ENCODE data around the gene KEL.
"Not testable (repeated sequence)": the region's sequence is repeated elsewhere in the genome, so short reads cannot be mapped to it uniquely, and the experiment has no call there.

The KEL gene, protein sequence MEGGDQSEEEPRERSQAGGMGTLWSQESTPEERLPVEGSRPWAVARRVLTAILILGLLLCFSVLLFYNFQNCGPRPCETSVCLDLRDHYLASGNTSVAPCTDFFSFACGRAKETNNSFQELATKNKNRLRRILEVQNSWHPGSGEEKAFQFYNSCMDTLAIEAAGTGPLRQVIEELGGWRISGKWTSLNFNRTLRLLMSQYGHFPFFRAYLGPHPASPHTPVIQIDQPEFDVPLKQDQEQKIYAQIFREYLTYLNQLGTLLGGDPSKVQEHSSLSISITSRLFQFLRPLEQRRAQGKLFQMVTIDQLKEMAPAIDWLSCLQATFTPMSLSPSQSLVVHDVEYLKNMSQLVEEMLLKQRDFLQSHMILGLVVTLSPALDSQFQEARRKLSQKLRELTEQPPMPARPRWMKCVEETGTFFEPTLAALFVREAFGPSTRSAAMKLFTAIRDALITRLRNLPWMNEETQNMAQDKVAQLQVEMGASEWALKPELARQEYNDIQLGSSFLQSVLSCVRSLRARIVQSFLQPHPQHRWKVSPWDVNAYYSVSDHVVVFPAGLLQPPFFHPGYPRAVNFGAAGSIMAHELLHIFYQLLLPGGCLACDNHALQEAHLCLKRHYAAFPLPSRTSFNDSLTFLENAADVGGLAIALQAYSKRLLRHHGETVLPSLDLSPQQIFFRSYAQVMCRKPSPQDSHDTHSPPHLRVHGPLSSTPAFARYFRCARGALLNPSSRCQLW

DNA sequence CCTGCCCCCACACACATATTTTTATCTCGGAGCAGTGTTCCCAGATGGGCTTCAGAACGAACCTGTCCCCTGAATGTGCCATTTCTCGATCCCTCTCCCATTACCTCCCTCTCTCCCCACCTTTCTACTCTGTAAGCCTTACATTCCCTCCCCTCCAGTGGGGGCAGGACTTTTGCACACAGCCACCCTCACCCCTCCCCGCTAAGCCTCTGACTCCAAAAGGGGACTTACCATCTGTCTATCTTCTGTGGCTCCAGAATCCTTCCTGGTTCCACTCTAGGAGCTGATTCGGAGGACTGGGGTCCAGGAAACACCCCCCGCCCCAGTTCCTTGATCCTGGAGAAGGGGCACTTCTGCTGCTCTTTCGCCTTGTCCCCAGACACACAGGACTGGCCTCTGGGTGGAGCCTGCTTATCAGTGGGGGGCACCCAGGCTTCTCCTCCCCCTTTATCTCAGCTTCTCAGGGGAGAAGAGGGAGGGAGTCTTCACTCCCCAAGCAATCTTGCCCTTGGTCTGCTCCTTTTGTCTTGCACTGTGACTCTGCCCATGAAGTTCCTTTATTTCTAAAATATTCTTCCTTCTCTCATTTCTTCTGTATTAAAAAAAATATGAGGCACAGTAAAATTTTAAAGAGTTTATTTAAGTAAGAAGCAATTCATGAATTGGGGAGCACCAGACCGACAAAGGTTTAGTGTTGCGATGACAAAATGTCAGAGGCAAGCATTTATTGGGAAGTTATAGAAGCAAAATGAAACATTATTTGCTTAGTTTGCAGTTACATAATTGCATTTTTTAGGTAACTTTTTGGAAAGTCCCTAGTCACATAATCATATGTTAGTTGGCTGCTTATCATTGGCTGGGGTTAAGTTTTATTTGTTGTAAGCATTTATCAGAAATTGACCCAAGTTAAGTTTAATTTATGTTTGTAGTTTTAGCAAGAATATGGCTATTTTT, at the start of gene KEL:
TSS of gene KEL (minus strand) at position 391 of the 954 bp plus-strand sequence. CDS start at position 234, 157 bp downstream.
- DNase-seq (ENCODE audit: low read depth): no peak

DNA sequence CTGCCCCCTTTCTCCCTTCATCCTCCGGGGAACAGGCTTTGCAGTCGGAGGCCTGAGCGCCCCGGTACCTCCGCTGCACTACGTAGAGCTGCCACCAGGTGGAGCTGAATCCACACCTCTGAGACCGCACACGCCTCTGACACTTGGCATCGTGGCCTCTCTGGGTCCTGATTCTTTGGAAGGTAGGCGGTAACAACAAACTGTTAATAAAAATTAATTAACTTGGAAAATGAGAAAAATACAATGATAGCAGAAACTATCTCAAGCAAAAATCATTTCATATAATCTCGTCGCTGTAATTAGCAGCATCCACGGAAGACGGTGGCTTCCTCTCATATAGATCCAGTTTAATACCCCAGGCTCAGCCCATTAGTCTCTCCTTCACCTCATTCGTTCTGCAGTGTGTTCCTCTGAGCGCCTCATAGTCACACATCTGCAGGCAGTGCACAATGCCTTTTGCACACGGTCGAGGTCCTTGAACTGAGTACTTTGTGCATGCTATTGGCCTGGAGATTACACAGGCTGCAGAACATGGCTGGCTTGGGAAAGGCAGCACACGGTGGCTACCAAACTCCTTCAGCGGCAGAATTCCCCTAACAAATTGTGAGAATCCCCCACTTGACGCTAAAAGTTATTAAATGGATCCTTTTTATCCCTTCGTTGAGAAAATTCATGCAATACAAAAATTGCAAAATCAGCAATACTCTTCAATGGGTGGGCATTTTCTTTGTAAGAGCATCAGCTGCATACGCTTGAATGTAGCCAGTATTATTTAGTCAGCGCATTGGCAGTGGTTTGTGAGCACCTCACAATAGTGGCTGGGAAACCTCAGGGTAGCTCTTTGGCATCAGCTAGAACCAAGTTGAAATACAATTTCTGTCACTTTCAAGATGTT, 46.1 kb upstream of the KEL start:
- DNase-seq (ENCODE audit: low read depth): peak; percentile 59

DNA sequence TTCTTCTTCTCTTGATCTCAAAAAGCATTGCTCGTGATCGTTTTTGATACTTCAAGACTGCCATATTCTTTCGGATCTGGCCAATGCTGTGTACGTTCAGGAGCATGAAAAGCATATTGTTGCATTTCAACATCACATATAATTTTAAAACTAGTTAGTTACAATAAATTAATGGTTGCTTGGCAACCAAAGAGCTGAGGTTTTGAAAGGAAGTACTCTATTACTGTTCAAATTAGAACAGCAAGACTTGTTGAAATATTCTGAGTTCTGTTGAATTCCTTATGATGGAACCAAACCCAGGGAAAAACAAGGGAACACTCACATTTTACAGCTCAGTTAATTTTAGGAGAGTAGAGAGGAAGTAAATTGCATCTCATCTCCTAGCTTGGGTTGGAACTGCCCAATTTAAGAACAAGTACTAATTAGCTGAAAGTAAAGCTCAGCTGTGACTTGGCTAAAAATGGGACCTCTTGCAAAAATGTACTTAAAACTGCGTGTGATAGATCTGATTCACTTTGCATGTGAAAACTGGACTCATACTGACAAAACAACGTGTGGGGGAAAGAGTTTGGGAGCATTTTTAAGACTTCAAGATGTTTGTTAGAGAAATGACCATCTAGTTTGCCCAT, 43.6 kb upstream of the KEL start:
- DNase-seq (ENCODE audit: low read depth): no peak

DNA sequence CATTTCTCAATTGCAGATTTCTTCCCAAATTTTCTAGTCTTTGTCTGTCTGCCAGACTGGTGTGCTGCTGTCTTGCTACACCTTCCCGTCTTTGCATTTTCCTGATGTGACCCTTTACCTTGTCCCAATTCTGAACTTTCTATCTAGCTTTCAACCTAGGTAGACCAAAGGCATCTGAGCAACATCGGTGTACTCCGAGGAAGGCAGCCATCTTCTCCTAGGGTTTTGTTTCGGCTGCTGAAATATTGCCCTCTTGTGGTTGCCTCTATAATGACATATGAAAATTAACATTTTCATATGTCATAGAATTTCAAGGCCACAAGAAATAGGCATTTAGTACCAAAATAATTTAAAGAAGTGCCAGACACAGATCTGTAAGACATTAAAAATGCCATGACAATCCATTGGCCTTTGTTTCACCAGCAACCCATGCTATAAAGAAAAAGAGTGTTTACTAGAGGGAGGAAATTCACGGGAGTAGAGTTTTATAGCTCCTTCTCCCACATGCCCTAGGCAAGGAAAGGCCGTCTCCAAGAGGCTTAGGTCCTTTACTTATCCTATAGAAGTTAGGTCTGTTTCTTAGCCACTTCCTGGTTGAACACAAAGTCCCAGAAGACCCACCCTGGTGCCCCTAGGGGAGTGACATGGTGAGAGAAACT, 41.4 kb upstream of the KEL start:
- peak; percentile 48 for DNase-seq (ENCODE audit: low read depth)

DNA sequence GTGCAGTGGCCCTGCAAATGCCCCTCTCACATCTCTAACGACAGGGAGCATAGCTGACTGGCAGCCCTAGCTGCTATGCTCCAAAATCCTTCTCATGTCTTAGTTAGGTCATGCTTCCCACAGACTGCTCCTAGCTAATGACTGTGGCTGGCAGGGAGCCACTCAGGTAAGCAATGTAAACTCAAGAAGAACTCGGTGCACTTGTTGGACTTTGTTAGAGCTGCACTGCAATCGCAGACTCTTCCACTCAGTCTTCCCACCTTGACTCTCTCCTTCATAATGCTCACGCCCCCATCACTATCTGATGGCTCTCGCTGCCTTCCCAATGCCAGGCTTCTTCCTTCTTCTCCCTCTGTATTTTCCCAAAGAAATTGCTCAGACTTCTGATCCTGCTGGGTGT, 40.7 kb upstream of the KEL start:
- DNase-seq (ENCODE audit: low read depth): no peak

DNA sequence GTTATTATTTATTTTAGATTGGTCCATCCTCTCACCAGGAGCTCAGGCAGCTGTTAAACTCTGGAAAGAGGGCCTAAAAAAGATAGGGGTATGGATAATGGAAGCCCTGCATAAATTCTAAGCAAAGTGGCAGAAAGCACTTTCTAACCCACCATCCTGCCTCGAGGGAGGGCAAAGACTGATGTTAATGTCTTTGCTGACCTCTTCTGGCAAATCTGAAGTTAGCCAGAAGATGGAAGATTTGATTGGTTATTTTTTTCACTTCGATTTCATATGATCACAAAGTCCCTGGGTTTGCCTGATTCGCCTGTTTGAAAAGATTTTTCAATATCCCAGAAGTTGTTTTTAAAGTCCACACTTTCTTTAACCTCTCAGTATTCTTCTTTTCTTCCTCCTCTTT, 39.9 kb upstream of the KEL start:
- DNase-seq (ENCODE audit: low read depth): peak; percentile 34

DNA sequence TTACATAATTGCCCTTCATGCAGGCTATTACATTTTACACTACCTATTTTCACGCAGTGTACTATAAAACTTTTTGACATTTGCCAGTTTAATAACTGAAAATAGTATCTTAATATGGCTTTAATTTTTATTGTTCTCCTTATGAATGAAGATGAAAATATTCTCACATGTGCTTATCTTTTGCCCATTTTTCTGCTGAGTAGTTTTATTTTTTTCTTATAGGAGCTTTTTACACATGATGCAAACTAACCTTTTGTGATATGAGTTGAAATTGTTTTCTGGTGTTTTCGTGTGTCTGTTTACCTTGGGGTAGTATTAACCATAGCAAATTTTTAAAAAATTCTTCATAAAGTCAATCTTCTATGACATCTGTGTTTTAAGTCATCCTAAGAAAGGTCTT, 38.5 kb upstream of the KEL start:
- DNase-seq (ENCODE audit: low read depth): no peak

DNA sequence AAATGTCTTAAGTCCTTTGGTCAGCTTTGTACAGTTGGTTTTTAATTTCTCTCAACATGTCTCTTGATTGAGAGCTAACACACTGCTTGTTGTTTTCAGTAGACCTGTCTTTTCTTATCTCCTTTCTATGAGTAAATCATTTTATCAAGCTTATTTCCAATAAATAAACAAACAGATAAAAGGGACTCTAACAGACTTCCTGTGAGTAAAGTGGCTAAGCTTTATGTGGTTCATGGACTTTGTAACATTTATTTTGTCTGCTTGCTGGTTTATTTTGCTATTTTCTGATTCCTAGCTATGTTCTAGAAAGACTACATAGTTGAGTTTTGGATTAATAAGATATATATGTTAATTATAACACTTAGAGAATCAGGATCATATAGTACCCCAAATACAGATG, 37.6 kb upstream of the KEL start:
- no peak for DNase-seq (ENCODE audit: low read depth)

DNA sequence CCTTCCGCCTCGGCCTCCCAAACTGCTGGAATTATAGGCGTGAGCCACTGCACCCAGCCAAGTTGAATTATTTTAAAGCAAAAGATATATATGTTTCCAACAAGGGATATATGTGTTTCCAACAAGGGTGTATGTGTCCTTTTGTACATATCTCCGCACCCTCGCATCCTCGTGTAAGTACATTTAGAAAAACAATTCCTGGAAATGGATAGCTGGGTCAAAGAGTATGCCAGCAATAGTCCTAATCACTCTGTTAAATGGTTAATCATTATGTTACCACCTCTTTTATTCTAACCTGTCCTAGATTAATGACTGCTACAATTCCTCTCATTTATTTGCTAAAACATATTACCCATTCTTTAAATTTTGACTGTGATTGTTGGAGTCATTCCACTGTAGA, 36.8 kb upstream of the KEL start:
- DNase-seq (ENCODE audit: low read depth): no peak

DNA sequence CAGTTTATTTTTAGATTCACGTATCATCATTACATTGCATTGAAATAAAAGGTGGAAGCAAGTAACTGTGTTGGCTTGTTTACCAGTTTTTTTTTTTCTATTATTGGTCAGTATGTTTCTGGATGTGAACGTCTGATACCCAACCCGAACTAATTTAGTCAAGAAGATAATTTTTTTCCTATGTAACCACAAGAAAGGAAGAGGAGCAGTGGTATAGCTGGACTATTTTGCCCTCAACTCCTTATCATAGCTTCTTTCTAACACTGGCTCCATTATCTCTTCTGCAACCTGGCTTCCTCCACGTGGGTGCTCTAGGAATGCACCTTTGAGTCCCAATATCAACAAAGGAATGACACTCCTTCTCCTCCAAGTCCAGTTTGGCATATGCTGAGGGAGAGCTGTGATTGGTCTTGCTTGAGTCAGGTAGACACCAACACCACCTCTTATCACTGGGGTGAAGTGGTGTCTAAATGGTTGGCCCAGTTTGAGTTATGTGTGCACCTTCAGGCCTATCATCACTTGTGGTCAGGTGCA, 35.4 kb upstream of the KEL start:
- DNase-seq (ENCODE audit: low read depth): no peak

DNA sequence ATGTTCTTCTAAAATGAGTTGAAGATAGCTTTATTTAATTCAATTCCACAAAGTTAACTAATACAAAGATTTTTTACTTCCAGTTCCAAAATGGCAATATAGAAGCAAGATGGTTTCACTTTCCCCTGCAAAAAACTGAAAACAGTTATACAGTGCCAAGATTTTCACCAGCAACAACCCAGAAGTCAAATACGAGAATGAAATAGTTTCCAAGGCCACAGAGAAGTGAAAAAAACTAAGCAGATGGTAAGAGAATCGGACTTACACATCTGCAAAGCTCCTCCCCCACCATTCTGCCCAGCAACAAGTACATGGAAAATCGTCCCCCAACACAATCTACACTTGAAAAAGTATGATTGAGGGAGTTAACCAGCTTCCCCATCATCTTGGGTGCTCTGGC, 30.3 kb upstream of the KEL start:
- no peak for DNase-seq (ENCODE audit: low read depth)

DNA sequence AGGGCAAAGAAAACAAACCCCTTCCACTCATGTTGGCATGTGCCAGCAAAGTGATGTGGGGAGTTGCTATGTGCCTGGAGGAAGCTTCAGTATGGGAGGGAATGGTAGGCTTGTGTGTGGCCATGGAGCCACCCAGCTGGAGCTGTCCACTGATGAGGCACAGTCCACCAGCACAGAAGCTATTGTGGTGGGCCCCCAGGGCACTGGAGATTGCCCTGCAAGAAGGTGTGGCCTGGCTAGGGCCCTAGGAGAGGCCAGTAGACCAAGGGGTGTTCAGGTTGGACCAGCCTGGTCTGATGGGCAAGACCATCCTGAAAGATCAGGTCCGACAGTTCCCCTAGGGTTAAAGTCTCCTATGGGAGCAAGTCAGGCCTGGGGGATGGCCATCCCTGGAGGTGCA, 22.1 kb upstream of the KEL start:
- DNase-seq (ENCODE audit: low read depth): no peak

DNA sequence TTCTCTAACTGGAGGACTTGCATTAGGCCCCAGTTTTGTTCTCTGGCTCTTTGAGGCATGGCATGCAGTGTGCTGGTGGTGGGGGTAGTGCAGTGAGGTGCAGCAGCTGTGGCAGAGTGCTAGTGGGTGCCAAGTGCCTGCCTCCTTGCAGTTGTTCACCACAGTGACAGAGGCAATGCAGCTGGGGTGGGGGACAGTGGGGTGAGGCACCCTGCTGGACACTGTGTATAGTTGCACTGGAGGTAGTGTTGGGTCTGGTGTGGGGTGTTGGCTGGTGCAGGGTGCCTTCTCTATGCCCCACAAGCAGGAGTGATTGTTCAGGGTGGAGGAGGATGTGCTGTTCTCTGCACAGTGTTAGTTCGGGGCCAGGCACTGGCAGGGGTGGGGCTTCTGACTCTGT, 21.7 kb upstream of the KEL start:
- no peak for DNase-seq (ENCODE audit: low read depth)

DNA sequence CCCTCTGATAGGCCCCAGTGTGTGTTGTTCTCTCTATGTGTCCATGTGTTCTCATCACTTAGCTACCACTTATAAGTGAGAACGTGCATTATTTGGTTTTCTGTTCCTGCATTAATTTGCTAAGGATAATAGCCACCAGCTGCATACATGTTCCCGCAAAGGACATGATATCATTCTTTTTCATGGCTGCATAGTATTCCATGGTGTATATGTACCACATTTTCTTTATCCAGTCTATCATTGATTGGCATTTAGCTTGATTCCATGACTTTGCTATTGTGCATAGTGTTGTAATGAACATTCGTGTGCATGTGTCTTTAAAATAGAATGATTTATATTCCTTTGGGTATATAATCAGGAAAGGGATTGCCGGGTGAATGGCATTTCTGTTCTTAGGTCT, 16.2 kb upstream of the KEL start:
- not testable (repeated sequence) for DNase-seq (ENCODE audit: low read depth)

DNA sequence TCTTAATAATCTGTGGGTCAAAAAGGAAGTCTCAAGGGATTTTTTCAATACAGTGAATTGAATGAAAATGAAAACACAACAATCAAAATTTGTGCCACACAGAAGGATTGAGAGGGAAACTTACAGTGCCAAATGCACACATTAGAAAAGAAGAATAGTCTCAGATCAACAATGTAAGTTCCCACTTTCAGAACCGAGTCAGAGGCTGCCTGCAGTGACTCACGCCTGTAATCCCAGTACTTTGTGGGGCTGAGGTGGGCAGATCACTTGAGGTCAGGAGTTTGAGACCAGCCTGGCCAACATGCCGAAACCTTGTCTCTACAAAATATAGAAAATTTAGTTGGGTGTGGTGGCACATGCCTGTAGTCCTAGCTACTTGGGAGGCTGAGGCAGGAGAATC, 12.5 kb upstream of the KEL start:
- DNase-seq (ENCODE audit: low read depth): no peak

DNA sequence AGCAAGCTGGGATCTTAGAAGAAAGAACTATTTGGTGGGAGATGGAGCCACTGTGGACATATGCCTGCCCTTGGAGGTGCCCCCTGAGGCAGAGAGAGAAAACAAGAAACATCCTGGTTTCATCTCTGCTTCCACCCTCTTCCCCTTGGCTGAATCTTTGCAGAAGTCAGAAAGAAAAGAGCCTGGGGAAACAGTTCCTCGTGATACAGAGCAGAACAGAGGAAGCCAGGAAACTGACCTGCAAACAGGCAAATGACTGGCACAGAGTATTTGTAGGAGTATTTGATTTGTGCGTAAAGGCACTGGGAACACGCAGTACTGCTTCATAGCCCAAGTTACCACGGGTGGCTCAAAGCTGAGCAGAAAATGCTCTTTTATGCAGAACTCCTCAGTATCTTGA, 7.0 kb upstream of the KEL start:
- no peak for DNase-seq (ENCODE audit: low read depth)

DNA sequence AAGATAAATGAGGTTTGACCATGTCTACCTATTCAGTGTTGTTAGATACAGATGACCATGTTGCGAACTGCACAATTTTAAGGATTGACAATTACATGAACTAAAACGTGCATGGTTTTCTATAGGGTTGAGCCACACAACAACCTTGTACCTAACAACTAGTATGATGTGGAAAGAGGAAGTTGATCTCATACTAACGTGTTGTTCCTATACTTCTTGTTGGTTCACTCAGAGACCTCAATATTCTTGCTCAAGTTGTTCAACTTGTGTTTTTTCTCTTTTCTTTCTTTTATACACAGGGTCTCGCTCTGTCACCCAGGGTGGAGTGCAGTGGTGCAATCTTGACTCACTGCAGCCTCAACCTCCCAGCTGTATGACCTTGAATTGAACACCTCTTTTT, 6.1 kb upstream of the KEL start:
- no peak for DNase-seq (ENCODE audit: low read depth)

DNA sequence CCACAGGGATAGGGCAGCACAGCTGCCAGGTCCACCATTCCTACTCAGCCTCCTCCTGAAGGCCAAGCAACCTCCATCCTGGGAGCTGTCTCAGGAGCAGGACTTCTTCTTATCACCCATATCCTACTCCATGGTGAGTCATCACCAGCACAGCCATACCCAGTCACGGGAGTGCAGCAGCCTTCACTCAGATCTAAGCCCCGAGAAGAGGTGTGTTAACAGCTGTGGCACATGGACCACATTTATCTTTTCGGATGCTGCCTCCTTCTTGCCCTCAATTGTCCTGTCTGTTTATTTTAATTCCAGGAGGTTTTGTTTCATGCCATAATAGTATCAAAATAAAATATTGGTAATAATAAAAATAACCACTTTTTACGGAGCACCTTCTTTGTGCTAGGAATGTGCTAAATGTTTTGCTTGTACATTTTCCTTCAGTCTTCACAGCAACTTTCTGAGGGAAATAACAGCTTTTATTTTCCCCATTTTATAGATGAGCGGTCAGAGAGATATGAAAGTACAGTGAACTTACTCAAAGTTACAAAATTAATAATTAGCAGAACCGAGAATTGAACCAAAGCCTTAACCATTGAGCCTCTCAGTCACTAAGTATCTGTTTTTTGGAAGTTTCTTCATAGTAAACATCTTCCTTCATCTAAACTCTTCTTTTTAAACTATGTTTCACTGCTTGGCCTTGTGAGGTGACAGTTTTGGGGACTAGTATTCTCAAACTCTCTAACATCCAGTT, 2.5 kb upstream of the KEL start:
- no peak for DNase-seq (ENCODE audit: low read depth)

DNA sequence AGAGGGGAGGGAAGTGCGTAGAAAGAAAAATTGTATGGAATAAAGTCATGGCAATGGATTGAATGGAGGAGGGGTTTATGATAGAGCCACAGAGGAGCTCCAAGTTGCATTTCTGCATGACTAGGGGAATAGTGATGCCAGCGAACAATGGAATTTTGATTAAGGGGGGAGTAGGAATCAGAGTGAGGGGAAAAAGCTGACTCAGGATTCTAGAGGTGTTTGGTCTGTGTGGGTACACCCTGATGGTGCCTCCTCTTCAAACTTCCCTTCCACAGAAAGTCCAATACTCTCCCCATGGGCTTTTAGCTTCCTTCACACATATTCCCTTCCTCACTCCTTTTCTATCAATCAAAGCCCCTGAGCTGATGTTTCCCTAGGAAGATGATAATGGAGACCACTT, 1.8 kb upstream of the KEL start:
- DNase-seq (ENCODE audit: low read depth): no peak

Measured in iris pigment epithelial cell (primary cell).